ENCODE data around the gene ARL15. TPM values are rescaled to one million over a fixed set of nuclear protein-coding genes. Genes with fewer than 3 reads are reported as not detected.

The ARL15 gene
- total and polyA plus RNA-seq, 9 of the 15 experiments (the other 6 are each of a cell fraction or from before 2014, with no cell fraction given): 18.5 to 80.4 (median 57.0) TPM

- no peaks in the 10 kb centered on the region for H4K20me1 ChIP-seq (replicated peaks; ENCODE audit: control insufficient read depth, insufficient read depth, low read length)
- ChIA-PET CTCF (ENCODE audit: low intra/inter-chr PET ratio) (no interaction called here), POLR2A (no interaction called here)
- DNase-seq (ENCODE audit: extremely low read depth in 1 of 4, low spot score in 3 of 4): peak; percentile 17 to 61 (median 36)
- peaks cover 0 to 12% of the 10 kb centered on the region in 2 experiments; a peak in 2 of 5 replicates for H3K4me1 ChIP-seq (replicated peaks in 1 of 2; ENCODE audit: control insufficient read depth in 2 of 2, insufficient read depth in 2 of 2, low read length in 2 of 2)
- in situ Hi-C loops (cut with MboI): loop anchor here (10.0 kb wide), 1 partner anchor 145 kb away; no protein-coding TSS in a partner anchor
- no peaks in the 10 kb centered on the region for H3K27me3 ChIP-seq (ENCODE audit: control insufficient read depth in 2 of 2, insufficient read depth in 2 of 2, low read length in 2 of 2)
- peaks cover 14% of the 10 kb centered on the region; the same call in 1 of the 3 replicates for H3K36me3 ChIP-seq (ENCODE audit: control insufficient read depth, insufficient read depth, low read length)
- H3K9me3 ChIP-seq (replicated peaks; ENCODE audit: control insufficient read depth, insufficient read depth, low read depth, low read length): no peaks in the 10 kb centered on the region
- ATAC-seq: peak; percentile 86
- BruUV-seq (replicated peaks): no TSS peak
- H3K4me2 ChIP-seq (ENCODE audit: insufficient read depth, low read length): no peak overlapping the region
- H3K4me3 ChIP-seq: no peak overlapping the region
- no peak overlapping the region for H2AFZ ChIP-seq (ENCODE audit: low read depth, low read length)
- intact Hi-C loops (cut with micrococcal nuclease): no loop called here
- peak overlapping the region; percentile 4; the same call in 1 of the 3 replicates for H3K27ac ChIP-seq (ENCODE audit: extremely low read depth, low read depth, low read length)
- no peaks in the 10 kb centered on the region for H3K9me1 ChIP-seq (ENCODE audit: control insufficient read depth, insufficient read depth, low read length)
- 64% methylated on average over 4 of the region's 4 CpGs for WGBS (ENCODE audit: insufficient coverage, low coverage, missing lambda C conversion rate)
- peaks cover 60% of the 10 kb centered on the region for H3K79me2 ChIP-seq (ENCODE audit: control insufficient read depth, insufficient read depth, low read length)
- no peak overlapping the region for H3K9ac ChIP-seq (ENCODE audit: insufficient read depth in 1 of 2, low read depth in 2 of 2, low read length in 2 of 2)
- FAIRE-seq: peak; percentile 75
- TF ChIP-seq, protein P1, sequence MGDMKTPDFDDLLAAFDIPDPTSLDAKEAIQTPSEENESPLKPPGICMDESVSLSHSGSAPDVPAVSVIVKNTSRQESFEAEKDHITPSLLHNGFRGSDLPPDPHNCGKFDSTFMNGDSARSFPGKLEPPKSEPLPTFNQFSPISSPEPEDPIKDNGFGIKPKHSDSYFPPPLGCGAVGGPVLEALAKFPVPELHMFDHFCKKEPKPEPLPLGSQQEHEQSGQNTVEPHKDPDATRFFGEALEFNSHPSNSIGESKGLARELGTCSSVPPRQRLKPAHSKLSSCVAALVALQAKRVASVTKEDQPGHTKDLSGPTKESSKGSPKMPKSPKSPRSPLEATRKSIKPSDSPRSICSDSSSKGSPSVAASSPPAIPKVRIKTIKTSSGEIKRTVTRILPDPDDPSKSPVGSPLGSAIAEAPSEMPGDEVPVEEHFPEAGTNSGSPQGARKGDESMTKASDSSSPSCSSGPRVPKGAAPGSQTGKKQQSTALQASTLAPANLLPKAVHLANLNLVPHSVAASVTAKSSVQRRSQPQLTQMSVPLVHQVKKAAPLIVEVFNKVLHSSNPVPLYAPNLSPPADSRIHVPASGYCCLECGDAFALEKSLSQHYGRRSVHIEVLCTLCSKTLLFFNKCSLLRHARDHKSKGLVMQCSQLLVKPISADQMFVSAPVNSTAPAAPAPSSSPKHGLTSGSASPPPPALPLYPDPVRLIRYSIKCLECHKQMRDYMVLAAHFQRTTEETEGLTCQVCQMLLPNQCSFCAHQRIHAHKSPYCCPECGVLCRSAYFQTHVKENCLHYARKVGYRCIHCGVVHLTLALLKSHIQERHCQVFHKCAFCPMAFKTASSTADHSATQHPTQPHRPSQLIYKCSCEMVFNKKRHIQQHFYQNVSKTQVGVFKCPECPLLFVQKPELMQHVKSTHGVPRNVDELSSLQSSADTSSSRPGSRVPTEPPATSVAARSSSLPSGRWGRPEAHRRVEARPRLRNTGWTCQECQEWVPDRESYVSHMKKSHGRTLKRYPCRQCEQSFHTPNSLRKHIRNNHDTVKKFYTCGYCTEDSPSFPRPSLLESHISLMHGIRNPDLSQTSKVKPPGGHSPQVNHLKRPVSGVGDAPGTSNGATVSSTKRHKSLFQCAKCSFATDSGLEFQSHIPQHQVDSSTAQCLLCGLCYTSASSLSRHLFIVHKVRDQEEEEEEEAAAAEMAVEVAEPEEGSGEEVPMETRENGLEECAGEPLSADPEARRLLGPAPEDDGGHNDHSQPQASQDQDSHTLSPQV (IDR thresholded peaks at IDR 0.05): peak; percentile 54; the same call in 1 of the 2 replicates
- TF ChIP-seq GABPB1 (CRISPR knock-in tag; IDR thresholded peaks at IDR 0.05): peak; percentile 47; the same call in 1 of the 2 replicates
- TF ChIP-seq ZZZ3 (IDR thresholded peaks at IDR 0.05): no peak
- TF ChIP-seq, protein P2, sequence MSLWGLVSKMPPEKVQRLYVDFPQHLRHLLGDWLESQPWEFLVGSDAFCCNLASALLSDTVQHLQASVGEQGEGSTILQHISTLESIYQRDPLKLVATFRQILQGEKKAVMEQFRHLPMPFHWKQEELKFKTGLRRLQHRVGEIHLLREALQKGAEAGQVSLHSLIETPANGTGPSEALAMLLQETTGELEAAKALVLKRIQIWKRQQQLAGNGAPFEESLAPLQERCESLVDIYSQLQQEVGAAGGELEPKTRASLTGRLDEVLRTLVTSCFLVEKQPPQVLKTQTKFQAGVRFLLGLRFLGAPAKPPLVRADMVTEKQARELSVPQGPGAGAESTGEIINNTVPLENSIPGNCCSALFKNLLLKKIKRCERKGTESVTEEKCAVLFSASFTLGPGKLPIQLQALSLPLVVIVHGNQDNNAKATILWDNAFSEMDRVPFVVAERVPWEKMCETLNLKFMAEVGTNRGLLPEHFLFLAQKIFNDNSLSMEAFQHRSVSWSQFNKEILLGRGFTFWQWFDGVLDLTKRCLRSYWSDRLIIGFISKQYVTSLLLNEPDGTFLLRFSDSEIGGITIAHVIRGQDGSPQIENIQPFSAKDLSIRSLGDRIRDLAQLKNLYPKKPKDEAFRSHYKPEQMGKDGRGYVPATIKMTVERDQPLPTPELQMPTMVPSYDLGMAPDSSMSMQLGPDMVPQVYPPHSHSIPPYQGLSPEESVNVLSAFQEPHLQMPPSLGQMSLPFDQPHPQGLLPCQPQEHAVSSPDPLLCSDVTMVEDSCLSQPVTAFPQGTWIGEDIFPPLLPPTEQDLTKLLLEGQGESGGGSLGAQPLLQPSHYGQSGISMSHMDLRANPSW (CRISPR knock-in tag; IDR thresholded peaks at IDR 0.05): no peak
- TF ChIP-seq ETV1 (tag; conservative IDR thresholded peaks at IDR 0.05; ENCODE audit: low read depth): peak; percentile 61; the same call in 1 of the 2 replicates
- TF ChIP-seq CREM (IDR thresholded peaks at IDR 0.05; ENCODE audit: low read depth): peak; percentile 64
- no peak for TF ChIP-seq NELFE (IDR thresholded peaks at IDR 0.05; ENCODE audit: insufficient read depth, insufficient read length)
- peak; percentile 70 for TF ChIP-seq SPI1 (IDR thresholded peaks at IDR 0.05; ENCODE audit: borderline replicate concordance, low read depth, low read length)
- TF ChIP-seq BHLHE40 (IDR thresholded peaks at IDR 0.05; ENCODE audit: low read length): peak; percentile 41; the same call in 1 of the 2 replicates
- TF ChIP-seq, protein P3, sequence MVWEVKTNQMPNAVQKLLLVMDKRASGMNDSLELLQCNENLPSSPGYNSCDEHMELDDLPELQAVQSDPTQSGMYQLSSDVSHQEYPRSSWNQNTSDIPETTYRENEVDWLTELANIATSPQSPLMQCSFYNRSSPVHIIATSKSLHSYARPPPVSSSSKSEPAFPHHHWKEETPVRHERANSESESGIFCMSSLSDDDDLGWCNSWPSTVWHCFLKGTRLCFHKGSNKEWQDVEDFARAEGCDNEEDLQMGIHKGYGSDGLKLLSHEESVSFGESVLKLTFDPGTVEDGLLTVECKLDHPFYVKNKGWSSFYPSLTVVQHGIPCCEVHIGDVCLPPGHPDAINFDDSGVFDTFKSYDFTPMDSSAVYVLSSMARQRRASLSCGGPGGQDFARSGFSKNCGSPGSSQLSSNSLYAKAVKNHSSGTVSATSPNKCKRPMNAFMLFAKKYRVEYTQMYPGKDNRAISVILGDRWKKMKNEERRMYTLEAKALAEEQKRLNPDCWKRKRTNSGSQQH (CRISPR knock-in tag; IDR thresholded peaks at IDR 0.05): no peak
- no peak for TF ChIP-seq RB1 (IDR thresholded peaks at IDR 0.05; ENCODE audit: low read depth)
- TF ChIP-seq PKNOX1 (IDR thresholded peaks at IDR 0.05): peak; percentile 65
Measured at GRCh38 chr5:54159153-54159892, 151.1 kb downstream of the ARL15 start.

Data from K562 (cell line).